HL-60/S4 treated with phorbol 12-myristate 13-acetate at 8.2 ng/mL for 4 days and 3 days (cell line): ENCODE data around the gene MAG.

Experiments used
- in situ Hi-C: fragments of 300-500 bp; cut with MboI; formaldehyde crosslinking; loops from 2 replicates; pipeline ENCODE4 v1.15.0; 2022; ENCODE audit warnings: low sequenced_read_pairs

The MAG gene

DNA sequence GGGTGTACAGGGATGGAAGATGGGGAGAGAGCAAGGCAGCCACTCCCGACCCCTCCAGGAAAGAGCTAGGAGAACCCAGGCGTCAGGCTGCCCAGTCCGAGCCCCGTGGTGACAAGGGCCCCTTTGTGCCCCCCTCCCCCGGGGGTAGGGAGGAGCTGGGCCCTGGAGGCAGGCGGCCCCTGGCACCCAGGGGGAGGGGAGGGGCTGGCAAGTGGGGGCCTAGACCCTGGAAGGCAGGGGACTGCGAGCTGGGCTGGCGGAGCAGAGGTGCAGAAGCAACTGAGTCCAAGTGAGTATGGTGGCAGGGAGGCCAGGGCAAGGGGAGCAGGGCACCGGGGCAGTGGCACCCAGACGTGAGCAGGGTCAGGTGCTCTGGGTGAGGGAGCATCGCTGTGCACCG is at the start of gene MAG:
TSS of gene MAG (plus strand) at position 246 of the 400 bp plus-strand sequence. CDS start 3,248 bp downstream, outside the sequence.
- in situ Hi-C loops: no loop called here

- in situ Hi-C loops: no loop called here
Measured at GRCh38 chr19:35246466-35247092, 45.4 kb upstream of the MAG start.

GRCh38 chr19:35247526-35248309 is 44.2 kb upstream of the MAG start:
- in situ Hi-C loops: no loop called here

- in situ Hi-C loops: no loop called here
Measured at GRCh38 chr19:35248310-35249145, 43.4 kb upstream of the MAG start, which contains the start of gene LSR. TSS of gene LSR (plus strand) at chr19:35249002. CDS start at chr19:35249023, 21 bp downstream.

DNA sequence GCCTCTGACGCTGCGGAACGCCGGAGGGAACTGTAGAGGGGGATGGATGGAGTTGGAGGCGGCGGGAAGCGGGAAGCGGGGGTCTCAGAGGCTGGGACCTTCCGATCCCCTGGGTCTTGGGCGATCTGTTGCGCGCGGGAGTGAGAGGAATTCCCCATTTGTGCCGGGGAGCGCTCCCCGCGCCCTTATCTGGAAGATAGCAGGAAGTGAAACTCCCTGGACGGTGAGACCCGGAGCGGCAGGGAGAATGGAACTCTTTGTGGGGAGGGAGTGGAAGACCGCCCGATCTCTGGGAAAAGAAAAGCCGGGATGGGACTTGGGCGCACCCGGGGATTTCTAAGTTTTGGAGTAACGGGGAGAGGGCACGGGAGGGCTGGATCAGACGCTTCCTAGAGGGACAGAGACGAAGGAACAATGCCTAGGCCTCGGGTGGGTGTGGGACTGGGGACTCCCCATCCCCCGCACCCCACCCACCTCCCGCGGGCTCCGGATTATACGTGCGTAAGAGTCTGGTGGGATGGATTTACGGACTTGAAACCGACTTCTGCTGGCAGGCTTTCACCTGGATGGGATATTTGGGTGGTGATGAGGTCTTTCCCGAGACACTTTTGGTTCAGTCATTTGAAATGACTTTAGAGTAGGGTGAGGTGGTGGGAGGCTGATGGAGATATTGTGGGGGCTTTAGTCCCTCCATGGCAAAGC is 42.7 kb upstream of the MAG start:
- in situ Hi-C loops: no loop called here

DNA sequence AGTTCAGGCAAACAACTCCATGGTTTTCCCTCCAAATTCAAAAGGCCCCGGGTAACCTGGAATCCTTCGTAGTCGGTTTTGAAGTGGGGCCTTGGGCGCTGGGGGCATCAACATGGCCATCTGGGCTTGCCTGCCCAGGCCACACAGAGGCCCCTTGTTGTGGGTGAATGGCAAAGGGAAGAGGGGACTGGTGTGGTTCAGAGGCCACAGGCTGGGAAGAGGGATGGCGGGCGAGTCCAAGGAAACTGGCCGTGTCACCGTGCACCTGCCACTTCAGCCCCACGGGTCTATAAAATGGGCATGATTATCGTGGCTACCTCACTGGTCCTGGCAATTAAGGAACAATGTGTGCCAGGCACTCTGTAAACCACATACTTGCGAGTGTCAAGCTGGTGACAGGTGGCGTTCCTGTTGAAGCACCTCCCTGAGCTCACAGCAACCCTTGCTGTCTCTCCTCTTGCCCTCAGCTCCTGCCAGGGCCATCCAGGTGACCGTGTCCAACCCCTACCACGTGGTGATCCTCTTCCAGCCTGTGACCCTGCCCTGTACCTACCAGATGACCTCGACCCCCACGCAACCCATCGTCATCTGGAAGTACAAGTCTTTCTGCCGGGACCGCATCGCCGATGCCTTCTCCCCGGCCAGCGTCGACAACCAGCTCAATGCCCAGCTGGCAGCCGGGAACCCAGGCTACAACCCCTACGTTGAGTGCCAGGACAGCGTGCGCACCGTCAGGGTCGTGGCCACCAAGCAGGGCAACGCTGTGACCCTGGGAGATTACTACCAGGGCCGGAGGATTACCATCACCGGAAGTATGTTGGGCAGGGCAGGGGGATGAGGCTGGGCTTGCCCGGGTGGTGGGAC is 41.9 kb upstream of the MAG start:
- in situ Hi-C loops: no loop called here

DNA sequence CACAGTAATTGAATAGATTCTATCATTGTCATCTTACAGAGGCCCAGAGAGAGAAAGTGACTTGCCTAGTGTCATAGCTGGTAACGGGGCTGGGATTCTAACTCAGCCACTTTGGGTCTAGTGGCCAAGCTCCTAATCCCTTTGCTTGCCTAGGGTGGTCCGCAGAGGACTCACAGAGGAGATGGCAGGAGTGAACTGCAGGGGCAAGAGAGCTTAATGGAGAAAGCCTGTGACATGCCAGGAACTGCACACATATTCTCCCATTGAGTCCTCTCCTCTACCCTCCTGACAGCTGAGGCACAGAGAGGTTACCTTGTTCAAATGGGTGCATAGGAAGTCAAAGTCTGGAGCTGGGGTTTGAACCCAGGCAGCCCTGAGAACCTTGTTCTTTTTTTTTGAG is 40.5 kb upstream of the MAG start:
- in situ Hi-C loops: no loop called here

GRCh38 chr19:35253316-35254286 is 38.4 kb upstream of the MAG start:
- in situ Hi-C loops: no loop called here

DNA sequence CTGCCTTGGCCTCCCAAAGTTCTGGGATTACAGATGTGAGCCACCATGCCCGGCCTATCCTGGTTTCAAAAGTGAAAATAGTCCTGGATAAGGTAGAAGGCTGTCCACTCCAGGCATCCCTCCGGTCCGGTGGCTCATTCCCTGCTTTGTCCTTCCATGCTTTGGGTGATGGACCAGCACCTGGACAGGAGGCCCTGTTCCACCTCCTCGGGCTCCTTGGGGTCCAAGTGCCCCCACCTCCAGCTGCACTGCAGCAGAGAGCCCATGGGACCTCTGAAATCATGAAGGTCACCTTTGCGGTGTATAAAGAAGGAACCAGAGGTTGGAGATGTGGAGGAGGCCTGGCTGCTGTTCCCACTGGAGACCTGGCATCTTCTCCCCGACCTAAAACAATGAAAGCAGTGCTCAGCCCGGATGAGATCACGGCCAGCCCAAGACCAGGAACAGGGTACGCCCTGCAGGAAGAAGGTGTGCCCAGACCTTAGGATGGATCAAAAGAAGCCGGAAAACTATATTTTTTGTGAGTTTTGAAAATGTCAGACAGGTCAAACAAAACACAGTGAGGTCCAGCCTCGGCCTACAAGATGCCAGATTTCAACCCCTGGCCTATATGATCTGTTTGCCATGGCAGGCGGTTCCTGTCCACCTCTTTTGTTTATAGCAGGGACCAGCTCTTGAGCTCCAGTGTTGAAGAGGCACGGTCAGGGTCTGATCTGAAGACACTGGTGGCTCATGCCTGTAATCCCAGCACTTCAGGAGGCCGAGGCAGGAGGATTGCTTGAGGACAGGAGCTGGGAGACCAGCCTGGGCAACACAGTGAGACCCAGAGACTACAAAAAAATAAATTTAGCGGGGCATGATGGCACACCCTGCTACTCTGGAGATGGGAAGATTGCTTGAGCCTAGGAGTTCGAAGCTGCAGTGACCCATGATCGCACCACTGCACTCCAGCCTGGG is 37.3 kb upstream of the MAG start:
- in situ Hi-C loops: no loop called here

GRCh38 chr19:35256566-35256965 is 35.4 kb upstream of the MAG start:
- in situ Hi-C loops: no loop called here

- in situ Hi-C loops: no loop called here
Measured at GRCh38 chr19:35257113-35257461, 34.9 kb upstream of the MAG start.

DNA sequence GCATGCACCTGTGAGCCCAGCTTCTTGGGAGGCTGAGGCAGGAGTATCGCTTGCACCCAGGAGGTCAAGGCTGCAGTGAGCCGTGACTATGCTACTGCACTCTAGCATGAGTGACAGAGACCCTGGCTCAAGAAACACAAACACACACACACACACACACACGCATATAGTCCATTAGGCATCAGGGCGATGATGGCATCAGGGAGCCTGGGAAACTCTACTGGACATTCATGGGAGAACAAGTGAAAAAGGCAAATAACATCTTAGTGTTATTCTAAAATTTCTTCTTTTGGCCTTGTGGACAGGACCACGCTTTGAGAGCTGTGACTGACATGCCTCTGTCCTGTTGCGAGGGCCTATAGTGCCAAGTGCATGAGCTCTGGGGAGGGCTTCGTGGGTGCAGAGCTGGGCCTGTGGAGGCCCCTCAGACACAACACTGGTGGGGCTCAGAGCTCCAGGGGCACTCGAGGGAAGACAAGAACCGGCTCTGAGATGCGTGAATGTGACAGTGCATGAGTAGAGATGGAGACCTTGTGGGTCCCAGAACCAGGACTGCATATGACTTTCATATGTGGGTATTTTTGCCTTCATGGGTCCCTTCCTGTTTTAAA is 31.2 kb upstream of the MAG start:
- in situ Hi-C loops: no loop called here

DNA sequence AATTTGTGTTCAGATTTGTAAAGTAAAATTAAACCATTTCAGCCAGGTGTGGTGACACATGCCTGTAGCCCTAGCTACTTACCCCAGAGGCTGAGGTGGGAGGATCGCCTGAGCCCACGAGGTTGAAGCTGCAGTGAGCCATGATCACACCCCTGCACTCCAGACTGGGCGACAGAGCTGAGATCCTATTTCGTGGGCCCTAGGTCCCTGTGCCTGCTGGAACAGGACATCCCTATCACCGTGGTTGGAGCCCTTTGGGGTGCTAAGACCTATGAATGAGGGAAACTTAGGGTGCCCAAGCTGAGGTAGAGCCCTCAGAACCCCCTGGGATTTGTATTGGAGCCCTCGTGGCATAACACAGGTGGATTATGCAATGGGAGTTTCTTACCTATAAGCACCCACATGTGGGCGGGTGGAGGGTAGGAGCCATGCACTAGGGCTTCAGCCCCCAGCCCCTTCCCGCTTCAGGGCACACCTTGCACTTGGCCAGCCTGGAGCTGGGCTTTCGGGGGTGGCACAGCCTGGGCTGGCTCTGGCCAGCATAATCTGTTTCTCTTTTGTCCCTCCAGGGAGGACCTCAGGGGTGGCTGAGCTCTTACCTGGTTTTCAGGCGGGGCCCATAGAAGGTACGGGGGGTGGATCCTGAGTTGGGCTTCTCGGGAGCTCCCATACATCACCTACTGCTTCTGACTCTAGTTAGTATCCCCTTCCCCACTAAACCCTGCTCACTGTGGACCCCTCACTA is 30.4 kb upstream of the MAG start:
- in situ Hi-C loops: no loop called here

- in situ Hi-C loops: no loop called here
Measured at GRCh38 chr19:35262101-35262761, 29.7 kb upstream of the MAG start.

GRCh38 chr19:35264268-35265125 is 27.5 kb upstream of the MAG start:
- in situ Hi-C loops: no loop called here
